IPS-15b (cell line): ENCODE results near the gene KNTC1.
"Not testable (repeated sequence)": the region's sequence is repeated elsewhere in the genome, so short reads cannot be mapped to it uniquely, and the experiment has no call there.

Experiments
- H3K27me3 ChIP-seq: one replicate; pipeline ENCODE4 v1.6.1; 2013; ENCODE audit warnings: low read length; ENCODE audit not compliant: control insufficient read depth, insufficient read depth
- H3K36me3 ChIP-seq: one replicate; pipeline ENCODE4 v1.6.1; 2013; ENCODE audit warnings: low read length; ENCODE audit not compliant: control insufficient read depth, insufficient read depth
- H3K4me1 ChIP-seq: one replicate; pipeline ENCODE4 v1.6.1; 2013; ENCODE audit warnings: mild to moderate bottlenecking, low read length; ENCODE audit not compliant: control insufficient read depth, insufficient read depth
- H3K4me3 ChIP-seq: one replicate; pipeline ENCODE4 v1.5.1; 2013; ENCODE audit warnings: low read depth, low read length
- H3K9ac ChIP-seq: one replicate; pipeline ENCODE4 v1.6.1; 2013; ENCODE audit warnings: low read depth, mild to moderate bottlenecking, low read length
- H3K9me3 ChIP-seq: one replicate; pipeline ENCODE4 v1.6.1; 2013; ENCODE audit warnings: mild to moderate bottlenecking, low read length; ENCODE audit not compliant: control insufficient read depth, insufficient read depth

The KNTC1 gene

GRCh38 chr12:122513028-122513427, 14.0 kb upstream of the KNTC1 start:
- H3K27me3 ChIP-seq, H3K9ac ChIP-seq, H3K4me1 ChIP-seq, H3K4me3 ChIP-seq, H3K9me3 ChIP-seq: not testable (repeated sequence)
- peaks cover 76% of the 10 kb centered on the region for H3K36me3 ChIP-seq

- Histone ChIP-seq H3K4me1 (no peaks in the 10 kb centered on the region), H3K9me3 (no peaks in the 10 kb centered on the region), H3K36me3 (peaks cover 74% of the 10 kb centered on the region), H3K27me3 (no peaks in the 10 kb centered on the region), H3K9ac (no peak overlapping the region), H3K4me3 (no peak overlapping the region)
Observed at GRCh38 chr12:122513660-122514059, 13.4 kb upstream of the KNTC1 start.

- Histone ChIP-seq H3K27me3 (no peaks in the 10 kb centered on the region), H3K4me3 (no peak overlapping the region), H3K9me3 (no peaks in the 10 kb centered on the region), H3K36me3 (peaks cover 73% of the 10 kb centered on the region), H3K9ac (no peak overlapping the region), H3K4me1 (no peaks in the 10 kb centered on the region)
Observed at GRCh38 chr12:122515275-122515674, 11.8 kb upstream of the KNTC1 start.

- Histone ChIP-seq H3K36me3 (peaks cover 68% of the 10 kb centered on the region), H3K9ac (no peak overlapping the region), H3K4me1 (no peaks in the 10 kb centered on the region), H3K9me3 (no peaks in the 10 kb centered on the region), H3K4me3 (no peak overlapping the region), H3K27me3 (no peaks in the 10 kb centered on the region)
Observed at GRCh38 chr12:122516544-122517361, 10.3 kb upstream of the KNTC1 start.

- no peaks in the 10 kb centered on the region for H3K27me3 ChIP-seq
- H3K9ac ChIP-seq = no peak overlapping the region
- no peaks in the 10 kb centered on the region for H3K9me3 ChIP-seq
- peaks cover 64% of the 10 kb centered on the region for H3K36me3 ChIP-seq
- no peak overlapping the region for H3K4me3 ChIP-seq
- H3K4me1 ChIP-seq = no peaks in the 10 kb centered on the region
Observed at GRCh38 chr12:122517877-122518276, 9.2 kb upstream of the KNTC1 start.

- Histone ChIP-seq H3K4me1 (peaks cover 2% of the 10 kb centered on the region), H3K36me3 (peaks cover 59% of the 10 kb centered on the region), H3K9me3 (no peaks in the 10 kb centered on the region), H3K9ac (no peak overlapping the region), H3K4me3 (no peak overlapping the region), H3K27me3 (no peaks in the 10 kb centered on the region)
Observed at GRCh38 chr12:122518908-122519307, 8.1 kb upstream of the KNTC1 start.

- H3K36me3 ChIP-seq = peaks cover 57% of the 10 kb centered on the region
- no peak overlapping the region for H3K4me3 ChIP-seq
- H3K9ac ChIP-seq = no peak overlapping the region
- H3K9me3 ChIP-seq = no peaks in the 10 kb centered on the region
- no peaks in the 10 kb centered on the region for H3K27me3 ChIP-seq
- peaks cover 6% of the 10 kb centered on the region for H3K4me1 ChIP-seq
Observed at GRCh38 chr12:122519418-122519817, 7.6 kb upstream of the KNTC1 start.

GRCh38 chr12:122520676-122521075, 6.4 kb upstream of the KNTC1 start:
- peaks cover 51% of the 10 kb centered on the region for H3K36me3 ChIP-seq
- H3K4me1 ChIP-seq = peaks cover 6% of the 10 kb centered on the region
- no peaks in the 10 kb centered on the region for H3K9me3 ChIP-seq
- no peaks in the 10 kb centered on the region for H3K27me3 ChIP-seq
- no peak overlapping the region for H3K9ac ChIP-seq
- H3K4me3 ChIP-seq = no peak overlapping the region

- Histone ChIP-seq H3K36me3 (peaks cover 27% of the 10 kb centered on the region), H3K9me3 (no peaks in the 10 kb centered on the region), H3K27me3 (no peaks in the 10 kb centered on the region), H3K4me1 (peaks cover 9% of the 10 kb centered on the region), H3K9ac (peak overlapping the region; percentile 19), H3K4me3 (no peak overlapping the region)
Observed at GRCh38 chr12:122523280-122523679, 3.8 kb upstream of the KNTC1 start.

- Histone ChIP-seq H3K27me3 (no peaks in the 10 kb centered on the region), H3K9ac (peak overlapping the region; percentile 19), H3K36me3 (peaks cover 20% of the 10 kb centered on the region), H3K9me3 (no peaks in the 10 kb centered on the region), H3K4me1 (peaks cover 9% of the 10 kb centered on the region), H3K4me3 (peak overlapping the region; percentile 51)
Observed at GRCh38 chr12:122523846-122524718, 3.0 kb upstream of the KNTC1 start.

- Histone ChIP-seq H3K4me1 (peaks cover 9% of the 10 kb centered on the region), H3K27me3 (no peaks in the 10 kb centered on the region), H3K9me3 (no peaks in the 10 kb centered on the region), H3K4me3 (peak overlapping the region; percentile 91), H3K9ac (peak overlapping the region; percentile 100), H3K36me3 (peaks cover 2% of the 10 kb centered on the region)
Observed at GRCh38 chr12:122527478-122527944, 462 bp downstream of the KNTC1 start.
